Lung (tissue), 12 donors: ENCODE data around the gene MROH2B. TPM values are rescaled to one million over a fixed set of nuclear protein-coding genes. Genes with fewer than 3 reads are reported as not detected.

Source experiments
- ATAC-seq: fragments of 200-7000 bp; cut with Tn5 transposase; one replicate; pipeline ENCODE4 v1.9.1; 2020; ENCODE audit warnings: moderate number of reproducible peaks; ENCODE audit not compliant: insufficient read depth, low FRiP score
- DNase-seq, 3 donors: peaks; one replicate each; pipeline ENCODE4 v3.0.0-alpha.2; 2013 to 2017
- H3K27ac ChIP-seq, 2 donors: one replicate each; pipeline ENCODE4 v1.5.1; 2013; ENCODE audit warnings: mild to moderate bottlenecking in 2 of 2, moderate library complexity in 2 of 2, control low read depth in 1 of 2, inconsistent platforms in 1 of 2, low read depth in 1 of 2, low read length in 1 of 2
- H3K27me3 ChIP-seq, 3 donors: one replicate each; pipeline ENCODE4 v1.5.1; 2013; ENCODE audit warnings: low read length in 2 of 3; ENCODE audit not compliant: control insufficient read depth in 3 of 3, insufficient read depth in 3 of 3
- H3K36me3 ChIP-seq, 4 donors: one replicate each; pipeline ENCODE4 v1.5.1; 2013; ENCODE audit warnings: low read length in 4 of 4, mild to moderate bottlenecking in 1 of 4, moderate library complexity in 1 of 4; ENCODE audit not compliant: control insufficient read depth in 4 of 4, insufficient read depth in 4 of 4
- H3K4me1 ChIP-seq, 5 donors: one replicate each; pipeline ENCODE4 v1.5.1; 2013; ENCODE audit warnings: low read length in 5 of 5, mild to moderate bottlenecking in 2 of 5, moderate library complexity in 1 of 5; ENCODE audit not compliant: control insufficient read depth in 5 of 5, insufficient read depth in 5 of 5
- H3K4me3 ChIP-seq: one replicate; pipeline ENCODE4 v1.5.1; 2013; ENCODE audit warnings: mild to moderate bottlenecking, control low read depth, moderate library complexity
- H3K9ac ChIP-seq, 2 donors: one replicate each; pipeline ENCODE4 v1.5.1; 2013; ENCODE audit warnings: low read length in 2 of 2, control low read depth in 1 of 2; ENCODE audit not compliant: insufficient read depth in 1 of 2
- H3K9me3 ChIP-seq, 4 donors: one replicate each; pipeline ENCODE4 v1.5.1; 2013; ENCODE audit warnings: low read length in 3 of 4, mild to moderate bottlenecking in 1 of 4, moderate library complexity in 1 of 4; ENCODE audit not compliant: control insufficient read depth in 4 of 4, insufficient read depth in 3 of 4
- WGBS, 2 donors: extraction: QIAGEN DNeasy Blood & Tissue Kit; methylation state at CpG; one replicate each; pipeline ENCODE4 v1.1.7; 2013; 5-methylcytosine and 5-hydroxymethylcytosine counted together
- polyA plus RNA-seq, 2 donors: library from polyadenylated mRNA; stranded (reverse); fragments of 200-250 nt; gene quantifications; one replicate each; pipeline ENCODE4 v1.2.1, GENCODE V29; 2013
- total RNA-seq, 2 donors: library from RNA; depleted of rRNA in 1 of 2; stranded (reverse); fragments of >200 nt in 1 of 2; gene quantifications; one replicate each; pipeline ENCODE4 v1.2.1, GENCODE V29; 2014 to 2021
- TF ChIP-seq, protein P1 (sequence below): IDR thresholded peaks from 2 replicates; pipeline ENCODE4 v1.5.1; 2012; ENCODE audit warnings: mild to moderate bottlenecking; ENCODE audit errors: control extremely low read depth, extremely low read depth
- donor health status: control.
- donor health status: control.
- donor health status: Bipolar disorder and iron deficiency.
- donor health status: healthy.
- donor health status: DM: yes; HTN: yes; CAD: no.

MROH2B gene
- total and polyA plus RNA-seq, 4 donors = not detected

DNA sequence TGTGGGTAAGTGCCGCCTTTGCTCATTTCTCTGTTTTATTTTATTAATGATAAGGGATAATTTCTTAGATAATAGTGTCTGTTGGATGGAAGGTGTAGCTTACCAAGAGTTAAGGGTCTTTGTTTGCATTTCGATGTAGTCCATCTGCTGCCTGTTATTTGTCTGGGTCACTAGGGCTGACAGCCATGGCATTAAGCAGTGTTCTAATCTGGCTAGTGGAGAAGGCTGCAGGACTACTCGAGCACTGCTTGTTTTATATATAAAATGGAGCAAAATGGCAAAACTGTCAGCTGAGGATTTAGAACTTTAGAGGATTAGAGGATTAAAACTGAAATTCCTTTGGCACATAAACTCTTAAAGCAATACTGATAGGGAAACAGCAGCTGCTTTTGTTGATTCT lies 94.3 kb downstream of the MROH2B start:
- TF ChIP-seq, protein P1, sequence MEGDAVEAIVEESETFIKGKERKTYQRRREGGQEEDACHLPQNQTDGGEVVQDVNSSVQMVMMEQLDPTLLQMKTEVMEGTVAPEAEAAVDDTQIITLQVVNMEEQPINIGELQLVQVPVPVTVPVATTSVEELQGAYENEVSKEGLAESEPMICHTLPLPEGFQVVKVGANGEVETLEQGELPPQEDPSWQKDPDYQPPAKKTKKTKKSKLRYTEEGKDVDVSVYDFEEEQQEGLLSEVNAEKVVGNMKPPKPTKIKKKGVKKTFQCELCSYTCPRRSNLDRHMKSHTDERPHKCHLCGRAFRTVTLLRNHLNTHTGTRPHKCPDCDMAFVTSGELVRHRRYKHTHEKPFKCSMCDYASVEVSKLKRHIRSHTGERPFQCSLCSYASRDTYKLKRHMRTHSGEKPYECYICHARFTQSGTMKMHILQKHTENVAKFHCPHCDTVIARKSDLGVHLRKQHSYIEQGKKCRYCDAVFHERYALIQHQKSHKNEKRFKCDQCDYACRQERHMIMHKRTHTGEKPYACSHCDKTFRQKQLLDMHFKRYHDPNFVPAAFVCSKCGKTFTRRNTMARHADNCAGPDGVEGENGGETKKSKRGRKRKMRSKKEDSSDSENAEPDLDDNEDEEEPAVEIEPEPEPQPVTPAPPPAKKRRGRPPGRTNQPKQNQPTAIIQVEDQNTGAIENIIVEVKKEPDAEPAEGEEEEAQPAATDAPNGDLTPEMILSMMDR = no peak
- 70% methylated on average over 3 of the region's 3 CpGs for WGBS, 2 donors
- H3K9me3 ChIP-seq = no peaks in the 10 kb centered on the region

DNA sequence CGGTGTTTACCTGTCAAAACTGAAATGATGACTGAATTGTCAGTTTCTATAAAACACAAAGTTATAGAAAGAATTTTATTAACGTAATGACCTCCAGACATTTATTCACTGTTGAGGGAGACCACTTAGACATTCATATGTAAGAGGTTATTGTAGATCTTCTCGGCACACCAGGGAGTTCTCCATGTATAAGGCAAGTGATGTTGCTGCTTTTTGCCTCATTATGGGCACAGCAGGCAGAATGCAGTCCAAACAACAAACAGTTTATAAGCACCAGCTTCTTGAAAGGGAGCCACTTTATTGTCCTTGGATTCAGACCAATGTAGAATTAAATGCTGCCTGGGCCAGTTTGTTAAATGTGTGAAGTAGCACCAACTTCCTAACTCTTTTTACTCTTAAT lies 95.1 kb downstream of the MROH2B start:
- Histone ChIP-seq H3K4me1 (peaks cover 0 to 8% (median 0%) of the 10 kb centered on the region in 5 donors), H3K4me3 (no peak overlapping the region), H3K9me3 (no peaks in the 10 kb centered on the region), H3K27me3 (peaks cover 0 to 2% (median 0%) of the 10 kb centered on the region in 3 donors), H3K9ac (no peak overlapping the region), H3K27ac (no peak overlapping the region), H3K36me3 (peaks cover 0 to 47% (median 15%) of the 10 kb centered on the region in 4 donors)
- no peak for ATAC-seq
- 82 to 86% methylated on average over 3 of the region's 3 CpGs for WGBS, 2 donors
- TF ChIP-seq, protein P1 = no peak
- no peak for DNase-seq

More for the DNA sequence above, 94.3 kb downstream of the MROH2B start:
- Histone ChIP-seq H3K36me3 (peaks cover 0 to 47% (median 15%) of the 10 kb centered on the region in 4 donors), H3K27ac (no peak overlapping the region), H3K27me3 (peaks cover 0 to 2% (median 0%) of the 10 kb centered on the region in 3 donors), H3K9ac (no peak overlapping the region), H3K4me1 (peaks cover 0 to 13% (median 0%) of the 10 kb centered on the region in 5 donors), H3K4me3 (no peak overlapping the region)
- DNase-seq (no peak), ATAC-seq (no peak)

DNA sequence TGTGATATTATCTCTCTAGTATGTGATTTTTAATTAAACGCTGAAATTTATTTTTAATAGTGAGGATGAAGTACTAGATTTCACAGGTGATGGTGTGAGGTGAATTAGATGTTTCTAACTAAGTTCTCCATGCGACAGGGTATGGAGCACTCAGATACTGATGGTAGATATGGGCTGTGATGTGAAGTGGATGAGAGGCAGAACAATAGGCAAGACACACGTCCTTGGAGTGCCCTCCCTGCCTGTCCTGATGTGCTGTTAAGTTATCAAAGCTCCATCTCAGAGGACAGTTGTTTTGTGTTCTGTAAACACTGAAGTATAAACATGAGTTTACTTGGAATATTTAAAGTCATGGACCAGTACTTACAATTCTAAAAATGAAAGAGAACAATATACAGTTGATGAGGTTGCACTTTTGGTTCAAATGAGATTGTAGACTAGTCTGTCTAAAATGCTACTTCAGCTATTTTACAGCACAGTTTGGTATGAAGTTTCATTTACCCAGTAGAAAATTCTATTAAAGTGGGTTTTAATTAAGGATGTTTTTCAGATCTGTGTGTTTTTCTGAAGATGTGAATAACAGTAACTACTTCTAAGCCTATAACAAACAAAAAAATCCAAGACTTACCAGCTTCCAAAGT lies 97.7 kb downstream of the MROH2B start:
- H3K9ac ChIP-seq = no peak overlapping the region
- H3K4me3 ChIP-seq = no peak overlapping the region
- H3K27ac ChIP-seq = no peak overlapping the region
- TF ChIP-seq, protein P1 = no peak
- H3K4me1 ChIP-seq = peaks cover 0 to 4% (median 0%) of the 10 kb centered on the region in 5 donors
- peaks cover 0 to 2% (median 0%) of the 10 kb centered on the region in 3 donors for H3K27me3 ChIP-seq
- H3K36me3 ChIP-seq = peaks cover 0 to 42% (median 7%) of the 10 kb centered on the region in 4 donors
- DNase-seq (no peak), ATAC-seq (no peak)
- no peaks in the 10 kb centered on the region for H3K9me3 ChIP-seq
- 69 to 75% methylated on average over 3 of the region's 3 CpGs for WGBS, 2 donors
